Ovary (tissue), 9 donors: ENCODE data around the gene CRY1. TPM values are rescaled to one million over a fixed set of nuclear protein-coding genes. Genes with fewer than 3 reads are reported as not detected.
"Not testable (repeated sequence)": the region's sequence is repeated elsewhere in the genome, so short reads cannot be mapped to it uniquely, and the experiment has no call there.

Source experiments
- DNase-seq, 5 donors: peaks; one replicate each; pipeline ENCODE4 v3.0.0-alpha.2; 2019 to 2020
- H3K27ac ChIP-seq, 2 donors: fragments of 200-600 bp; one replicate each; pipeline versions ENCODE4 v1.5.1 to v1.8.0; 2019 to 2022
- H3K27me3 ChIP-seq: fragments of 200-600 bp; one replicate; pipeline ENCODE4 v1.8.0; 2022
- H3K36me3 ChIP-seq: fragments of 200-600 bp; sonication (generic); one replicate; pipeline ENCODE4 v1.5.1; 2019
- H3K4me1 ChIP-seq: one replicate; pipeline ENCODE4 v1.8.1; 2013; ENCODE audit warnings: mild to moderate bottlenecking, moderate library complexity; ENCODE audit not compliant: insufficient read depth
- H3K4me3 ChIP-seq: fragments of 200-600 bp; sonication (generic); one replicate; pipeline ENCODE4 v1.5.1; 2017
- H3K9me3 ChIP-seq, 2 donors: fragments of 200-600 bp in 1 of 2; sonication (generic) in 1 of 2; one replicate each; pipeline versions ENCODE4 v1.5.1 to v1.8.1; 2013 to 2019; ENCODE audit warnings: mild to moderate bottlenecking in 1 of 2, moderate library complexity in 1 of 2
- EP300 ChIP-seq: sonication (generic); formaldehyde crosslinking; IDR thresholded peaks from one replicate; pipeline ENCODE4 v1.6.1; 2017; ENCODE audit warnings: antibody characterized with exemption
- POLR2A ChIP-seq: fragments of 450-650 bp; IDR thresholded peaks from one replicate; pipeline ENCODE4 v1.6.1; 2017; ENCODE audit warnings: antibody characterized with exemption, mild to moderate bottlenecking, moderate library complexity
- WGBS, 3 donors: extraction: QIAGEN DNeasy Blood & Tissue Kit in 1 of 3; methylation state at CpG; one replicate each; pipeline versions ENCODE4 v1.1.5 to v1.1.7; 2013 to 2017; 5-methylcytosine and 5-hydroxymethylcytosine counted together
- intact Hi-C, 4 donors: fragments of 100-400 bp; cut with DNase I; formaldehyde crosslinking; loops; one replicate each; pipeline versions ENCODE4 v1.11.0 to v1.15.1; 2022 to 2023
- polyA plus RNA-seq, 2 donors: library from polyadenylated mRNA; stranded (reverse); fragments of 200-250 nt in 1 of 2; fragments of 350-450 nt in 1 of 2; fragmentation: Illumina TruSeq in 1 of 2; extraction: RNeasy Lipid Tissue Mini Kit (QIAGEN cat#74804) in 1 of 2; gene quantifications; one replicate each; pipeline ENCODE4 v1.2.3, GENCODE V29; 2013 to 2014
- total RNA-seq, 7 donors: library from RNA; depleted of rRNA in 2 of 7; stranded (reverse); fragments of >200 nt in 2 of 7; fragmentation: NEBNext Ultra II Directional in 3 of 7; extraction: Animal tissue kit (Norgen Biotek cat#: 25700) in 3 of 7; gene quantifications; one replicate each; pipeline versions ENCODE4 v1.1.0 to v1.2.4, GENCODE V29; 2016 to 2023
- TF ChIP-seq, protein P1 (sequence below), 3 donors: fragments of 450-650 bp in 2 of 3; fragments of 200-600 bp in 1 of 3; IDR thresholded peaks; one replicate each; pipeline versions ENCODE4 v1.5.1 to v1.8.0; 2016 to 2022; ENCODE audit warnings: antibody characterized with exemption in 3 of 3, mild to moderate bottlenecking in 1 of 3
- donor health status: DM: no; HTN: no; CAD: no; lungs with moderate emphysema.
- donor health status: DM: no; HTN: no; CAD: no.
- donor health status: Bipolar disorder and iron deficiency.
- donor health status: DM: yes; HTN: yes; CAD: no.
- donor health status: DM: no; HTN: no; CAD: no.
- donor health status: DM: yes; HTN: yes; CAD: no.

Gene CRY1
- total and polyA plus RNA-seq, 9 donors = 8.3 to 49.1 (median 14.5) TPM

DNA sequence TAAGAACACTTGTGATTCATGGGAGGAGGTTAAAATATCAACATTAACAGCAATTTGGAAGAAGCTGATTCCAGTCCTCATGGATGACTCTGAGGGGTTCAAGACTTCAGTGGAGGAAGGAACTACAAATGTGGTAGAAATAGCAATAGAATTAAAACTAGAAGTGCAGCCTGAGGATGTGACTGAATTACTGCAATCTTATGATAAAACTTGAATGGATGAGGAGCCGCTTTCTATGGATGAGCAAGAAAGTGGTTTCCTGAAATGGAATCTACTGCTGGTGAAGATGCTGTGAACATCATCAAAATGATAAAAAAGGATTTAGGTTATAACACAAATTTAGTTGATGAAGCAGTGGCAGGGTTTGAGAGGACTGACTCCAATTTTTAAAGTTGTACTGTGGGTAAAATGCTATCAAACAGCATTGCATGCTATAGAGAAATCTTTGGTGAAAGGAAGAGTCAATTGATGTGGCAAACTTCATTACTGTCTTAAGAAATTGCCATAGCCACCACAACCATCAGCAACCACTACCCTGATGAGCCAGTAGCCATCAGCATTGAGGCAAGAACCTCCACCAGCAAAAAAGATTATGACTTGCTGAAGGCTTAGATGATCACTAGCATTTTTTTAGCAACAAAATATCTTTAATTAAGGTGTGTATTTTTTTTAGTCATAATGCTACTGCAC is 80.5 kb downstream of the CRY1 start:
- WGBS, 3 donors = 98 to 100% (median 98%) methylated on average over 1 of the region's 1 CpG
- Histone ChIP-seq H3K4me3 (no peak overlapping the region), H3K27ac (no peak overlapping the region), H3K27me3 (no peaks in the 10 kb centered on the region), H3K4me1 (no peaks in the 10 kb centered on the region), H3K9me3 (no peaks in the 10 kb centered on the region), H3K36me3 (no peaks in the 10 kb centered on the region)
- intact Hi-C loops = no loop called here
- DNase-seq = no peak
- TF ChIP-seq, protein P1, sequence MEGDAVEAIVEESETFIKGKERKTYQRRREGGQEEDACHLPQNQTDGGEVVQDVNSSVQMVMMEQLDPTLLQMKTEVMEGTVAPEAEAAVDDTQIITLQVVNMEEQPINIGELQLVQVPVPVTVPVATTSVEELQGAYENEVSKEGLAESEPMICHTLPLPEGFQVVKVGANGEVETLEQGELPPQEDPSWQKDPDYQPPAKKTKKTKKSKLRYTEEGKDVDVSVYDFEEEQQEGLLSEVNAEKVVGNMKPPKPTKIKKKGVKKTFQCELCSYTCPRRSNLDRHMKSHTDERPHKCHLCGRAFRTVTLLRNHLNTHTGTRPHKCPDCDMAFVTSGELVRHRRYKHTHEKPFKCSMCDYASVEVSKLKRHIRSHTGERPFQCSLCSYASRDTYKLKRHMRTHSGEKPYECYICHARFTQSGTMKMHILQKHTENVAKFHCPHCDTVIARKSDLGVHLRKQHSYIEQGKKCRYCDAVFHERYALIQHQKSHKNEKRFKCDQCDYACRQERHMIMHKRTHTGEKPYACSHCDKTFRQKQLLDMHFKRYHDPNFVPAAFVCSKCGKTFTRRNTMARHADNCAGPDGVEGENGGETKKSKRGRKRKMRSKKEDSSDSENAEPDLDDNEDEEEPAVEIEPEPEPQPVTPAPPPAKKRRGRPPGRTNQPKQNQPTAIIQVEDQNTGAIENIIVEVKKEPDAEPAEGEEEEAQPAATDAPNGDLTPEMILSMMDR (IDR thresholded peaks at IDR 0.05) = no peak
- TF ChIP-seq POLR2A = no peak
- TF ChIP-seq EP300 = no peak

DNA sequence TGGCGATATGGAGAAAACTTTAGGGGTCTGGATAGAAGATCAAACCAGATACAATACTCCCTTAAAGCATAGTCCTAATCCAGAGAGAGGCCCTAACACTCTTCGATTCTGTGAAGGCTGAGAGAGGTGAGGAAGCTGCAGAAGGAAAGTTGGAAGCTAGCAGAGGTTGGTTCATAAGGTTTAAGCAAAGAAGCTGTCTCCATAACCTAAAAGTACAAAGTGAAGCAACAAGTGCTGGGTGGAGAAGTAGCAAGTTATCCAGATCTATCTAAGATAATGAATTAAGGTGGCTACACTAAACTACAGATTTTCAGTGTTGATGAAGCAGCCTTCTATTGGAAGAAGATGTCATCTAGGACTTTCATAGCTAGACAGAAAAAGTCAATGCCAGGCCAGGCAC is 81.8 kb downstream of the CRY1 start:
- Histone ChIP-seq H3K9me3 (no peaks in the 10 kb centered on the region), H3K4me1 (no peaks in the 10 kb centered on the region), H3K36me3 (no peaks in the 10 kb centered on the region), H3K27ac (no peak overlapping the region), H3K27me3 (no peaks in the 10 kb centered on the region), H3K4me3 (no peak overlapping the region)
- intact Hi-C loops = no loop called here
- no peak for DNase-seq
- whole genome bisulfite sequencing, 3 donors = 92 to 97% (median 95%) methylated on average over 2 of the region's 2 CpGs
- TF ChIP-seq, protein P1 (IDR thresholded peaks at IDR 0.05) = no peak
- no peak for TF ChIP-seq POLR2A

DNA sequence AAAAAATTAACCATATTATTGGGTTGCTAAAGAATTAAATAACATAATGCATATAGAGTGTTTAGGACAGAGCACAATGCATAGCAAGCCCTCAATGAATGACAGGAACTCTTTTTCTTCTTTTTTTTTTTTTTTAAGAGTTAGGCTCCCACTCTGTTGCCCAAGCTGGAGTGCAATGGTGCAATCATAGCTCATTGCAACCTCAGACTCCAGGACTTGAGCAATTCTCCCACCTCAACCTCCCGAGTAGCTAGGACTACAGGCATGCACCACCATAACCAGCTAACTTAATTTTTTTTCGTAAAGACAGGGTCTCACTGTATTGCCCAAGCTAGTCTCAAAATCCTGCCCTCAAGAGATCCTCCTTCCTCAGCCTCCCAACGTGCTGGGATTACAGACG is 85.9 kb downstream of the CRY1 start:
- 97 to 98% (median 97%) methylated on average over 4 of the region's 4 CpGs for WGBS, 3 donors
- intact Hi-C loops = no loop called here
- no peak overlapping the region for H3K4me3 ChIP-seq
- no peaks in the 10 kb centered on the region for H3K27me3 ChIP-seq
- H3K4me1 ChIP-seq = no peaks in the 10 kb centered on the region
- no peaks in the 10 kb centered on the region for H3K36me3 ChIP-seq
- H3K9me3 ChIP-seq = no peaks in the 10 kb centered on the region
- TF ChIP-seq, protein P1 (IDR thresholded peaks at IDR 0.05) = no peak
- no peak for TF ChIP-seq POLR2A
- no peak for TF ChIP-seq EP300
- H3K27ac ChIP-seq = no peak overlapping the region
- DNase-seq = no peak

DNA sequence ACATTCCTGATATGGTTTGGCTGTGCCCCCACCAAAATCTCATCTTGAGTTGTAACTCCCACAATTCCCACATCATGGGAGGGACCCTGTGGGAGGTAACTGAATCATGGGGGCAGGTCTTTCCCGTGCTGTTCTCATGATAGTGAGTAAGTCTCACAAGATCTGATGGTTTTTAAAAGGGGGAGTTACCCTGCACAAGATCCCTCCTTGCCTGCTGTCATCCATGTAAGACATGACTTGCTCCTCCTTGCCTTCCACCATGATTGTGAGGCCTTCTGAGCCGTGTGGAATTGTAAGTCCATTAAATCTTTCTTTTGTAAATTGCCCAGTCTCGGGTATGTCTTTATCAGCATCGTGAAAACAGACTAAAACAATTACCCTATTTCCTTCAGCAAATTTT is 90.7 kb downstream of the CRY1 start:
- H3K4me1 ChIP-seq, DNase-seq, H3K36me3 ChIP-seq, H3K27me3 ChIP-seq, intact Hi-C loops, H3K9me3 ChIP-seq, H3K4me3 ChIP-seq, H3K27ac ChIP-seq: not testable (repeated sequence)
- WGBS, 3 donors = 61 to 78% (median 72%) methylated on average over 4 of the region's 4 CpGs

DNA sequence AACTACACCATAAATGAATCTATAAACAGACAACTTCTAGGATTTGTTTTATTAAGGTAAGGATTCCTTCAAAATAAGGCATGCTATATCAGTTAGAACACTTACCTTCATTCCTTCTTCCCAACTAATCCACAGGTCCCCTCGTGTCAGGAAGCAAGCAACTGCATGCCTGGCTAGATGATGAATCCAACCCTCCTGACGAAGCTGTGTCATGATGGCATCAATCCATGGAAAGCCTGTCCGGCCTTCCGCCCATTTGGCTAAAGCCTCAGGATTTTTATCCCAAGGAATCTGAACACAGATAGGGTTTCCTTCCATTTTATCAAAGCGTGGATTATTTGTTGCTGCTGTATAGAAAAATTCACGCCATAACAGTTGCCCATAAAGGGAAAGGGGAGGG is 93.9 kb downstream of the CRY1 start:
- H3K9me3 ChIP-seq = no peaks in the 10 kb centered on the region
- no peak overlapping the region for H3K27ac ChIP-seq
- TF ChIP-seq, protein P1 (IDR thresholded peaks at IDR 0.05) = no peak
- TF ChIP-seq EP300 (no peak), POLR2A (no peak)
- WGBS, 3 donors = 90 to 92% (median 91%) methylated on average over 6 of the region's 6 CpGs
- intact Hi-C loops = no loop called here
- H3K4me1 ChIP-seq = no peaks in the 10 kb centered on the region
- DNase-seq = no peak
- no peaks in the 10 kb centered on the region for H3K36me3 ChIP-seq
- H3K4me3 ChIP-seq = no peak overlapping the region
- no peaks in the 10 kb centered on the region for H3K27me3 ChIP-seq
